C4-2B (cell line): ENCODE measurements around the gene SLC8B1.

Experiments used
- H3K27ac ChIP-seq: fragments of 450-650 bp; 2 replicates; pipeline ENCODE4 v1.5.1; 2017
- ZFX ChIP-seq: fragments of 450-650 bp; IDR thresholded peaks from 2 replicates; pipeline ENCODE4 v1.6.1; 2017
- TF ChIP-seq, protein P1 (sequence below): fragments of 450-650 bp; conservative IDR thresholded peaks from 2 replicates; pipeline ENCODE4 v1.5.1; 2017; ENCODE audit warnings: mild to moderate bottlenecking

The SLC8B1 gene

DNA sequence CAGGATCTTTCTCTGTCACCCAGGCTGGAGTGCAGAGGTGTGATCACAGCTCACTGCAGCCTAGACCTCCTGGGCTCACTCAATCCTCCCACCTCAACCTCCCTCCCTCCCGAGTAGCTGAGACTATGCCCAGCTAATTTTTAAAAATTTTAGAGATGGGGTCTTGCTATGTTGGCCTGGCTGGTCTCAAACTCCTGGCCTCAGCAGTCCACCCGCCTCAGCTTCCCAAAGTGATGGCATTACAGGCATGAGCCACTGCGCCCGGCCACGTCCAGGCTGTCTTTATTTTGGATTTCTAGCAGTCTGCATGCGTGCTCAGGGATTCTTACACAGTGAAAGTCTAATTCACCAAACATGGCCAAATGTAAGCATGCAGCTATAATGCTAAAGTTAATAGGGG is 17.8 kb downstream of the SLC8B1 start:
- TF ChIP-seq, protein P1, sequence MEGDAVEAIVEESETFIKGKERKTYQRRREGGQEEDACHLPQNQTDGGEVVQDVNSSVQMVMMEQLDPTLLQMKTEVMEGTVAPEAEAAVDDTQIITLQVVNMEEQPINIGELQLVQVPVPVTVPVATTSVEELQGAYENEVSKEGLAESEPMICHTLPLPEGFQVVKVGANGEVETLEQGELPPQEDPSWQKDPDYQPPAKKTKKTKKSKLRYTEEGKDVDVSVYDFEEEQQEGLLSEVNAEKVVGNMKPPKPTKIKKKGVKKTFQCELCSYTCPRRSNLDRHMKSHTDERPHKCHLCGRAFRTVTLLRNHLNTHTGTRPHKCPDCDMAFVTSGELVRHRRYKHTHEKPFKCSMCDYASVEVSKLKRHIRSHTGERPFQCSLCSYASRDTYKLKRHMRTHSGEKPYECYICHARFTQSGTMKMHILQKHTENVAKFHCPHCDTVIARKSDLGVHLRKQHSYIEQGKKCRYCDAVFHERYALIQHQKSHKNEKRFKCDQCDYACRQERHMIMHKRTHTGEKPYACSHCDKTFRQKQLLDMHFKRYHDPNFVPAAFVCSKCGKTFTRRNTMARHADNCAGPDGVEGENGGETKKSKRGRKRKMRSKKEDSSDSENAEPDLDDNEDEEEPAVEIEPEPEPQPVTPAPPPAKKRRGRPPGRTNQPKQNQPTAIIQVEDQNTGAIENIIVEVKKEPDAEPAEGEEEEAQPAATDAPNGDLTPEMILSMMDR: no peak
- TF ChIP-seq ZFX: no peak
- no peak overlapping the region for H3K27ac ChIP-seq

DNA sequence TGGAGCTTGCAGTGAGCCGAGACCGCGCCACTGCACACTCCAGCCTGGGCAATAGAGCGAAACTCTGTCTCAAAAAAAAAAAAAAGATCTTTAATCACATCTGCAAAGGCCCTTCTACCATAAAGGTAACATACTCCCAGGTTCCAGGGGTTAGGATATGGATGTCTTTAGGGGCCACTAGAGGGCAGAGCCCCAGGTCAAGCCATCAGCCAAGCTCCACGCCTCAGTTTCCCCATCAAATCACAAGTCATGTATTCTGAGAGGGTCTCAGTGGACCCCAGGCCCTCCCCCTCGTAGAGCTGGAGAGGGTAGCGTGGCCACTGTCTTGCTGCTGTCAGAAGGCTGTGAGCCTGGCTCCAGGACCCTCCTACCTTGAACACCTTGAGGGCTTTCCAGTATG is 18.8 kb downstream of the SLC8B1 start:
- H3K27ac ChIP-seq: no peak overlapping the region
- TF ChIP-seq ZFX: no peak
- TF ChIP-seq, protein P1: no peak; the same call in 1 of the 2 replicates

- TF ChIP-seq, protein P1: no peak
- TF ChIP-seq ZFX: no peak
- no peak overlapping the region for H3K27ac ChIP-seq
Measured at GRCh38 chr12:113315358-113315757, 19.6 kb downstream of the SLC8B1 start.

DNA sequence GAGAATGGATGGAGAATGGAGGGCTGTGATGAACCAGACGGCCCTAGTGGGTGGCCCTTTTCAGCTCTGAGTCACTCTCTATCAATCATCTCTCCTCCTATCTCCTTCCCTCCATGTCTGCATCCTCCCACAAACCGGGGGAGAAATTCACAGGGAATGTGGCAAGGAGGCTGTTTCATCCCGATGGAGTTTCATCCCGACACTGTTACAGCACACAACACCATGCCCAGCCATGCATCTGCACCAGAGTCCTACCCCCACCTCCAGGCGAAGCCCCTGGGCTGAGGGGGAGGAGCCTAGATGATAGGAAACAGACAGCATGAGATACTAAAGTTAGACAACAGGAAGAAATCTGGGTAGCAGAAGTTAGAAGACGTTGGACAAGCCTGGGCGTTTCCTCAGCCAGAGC is 20.8 kb downstream of the SLC8B1 start:
- TF ChIP-seq, protein P1: no peak
- TF ChIP-seq ZFX: no peak
- no peak overlapping the region for H3K27ac ChIP-seq

DNA sequence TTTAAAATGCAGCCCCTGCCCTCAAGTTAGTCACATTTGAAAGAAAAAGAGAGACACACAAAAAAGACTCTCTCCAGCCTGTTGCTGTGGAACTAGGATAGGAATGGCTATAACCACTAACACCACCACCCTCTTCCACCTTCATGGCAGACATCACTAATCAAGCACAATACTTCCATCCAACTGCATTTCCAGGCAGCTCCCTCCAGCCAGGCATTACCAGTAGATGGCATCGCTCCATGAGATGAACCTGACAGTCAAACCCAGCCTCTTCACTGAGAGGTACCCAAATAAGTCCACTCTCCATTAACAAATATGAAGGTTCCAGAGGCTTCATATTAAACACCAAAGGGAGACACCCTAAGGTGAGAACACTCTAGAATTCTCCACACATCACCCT is 24.4 kb downstream of the SLC8B1 start:
- TF ChIP-seq, protein P1: no peak
- no peak for TF ChIP-seq ZFX
- no peak overlapping the region for H3K27ac ChIP-seq

- no peak overlapping the region for H3K27ac ChIP-seq
- no peak for TF ChIP-seq ZFX
- TF ChIP-seq, protein P1: no peak
Measured at GRCh38 chr12:113306382-113306781, 28.5 kb downstream of the SLC8B1 start.

DNA sequence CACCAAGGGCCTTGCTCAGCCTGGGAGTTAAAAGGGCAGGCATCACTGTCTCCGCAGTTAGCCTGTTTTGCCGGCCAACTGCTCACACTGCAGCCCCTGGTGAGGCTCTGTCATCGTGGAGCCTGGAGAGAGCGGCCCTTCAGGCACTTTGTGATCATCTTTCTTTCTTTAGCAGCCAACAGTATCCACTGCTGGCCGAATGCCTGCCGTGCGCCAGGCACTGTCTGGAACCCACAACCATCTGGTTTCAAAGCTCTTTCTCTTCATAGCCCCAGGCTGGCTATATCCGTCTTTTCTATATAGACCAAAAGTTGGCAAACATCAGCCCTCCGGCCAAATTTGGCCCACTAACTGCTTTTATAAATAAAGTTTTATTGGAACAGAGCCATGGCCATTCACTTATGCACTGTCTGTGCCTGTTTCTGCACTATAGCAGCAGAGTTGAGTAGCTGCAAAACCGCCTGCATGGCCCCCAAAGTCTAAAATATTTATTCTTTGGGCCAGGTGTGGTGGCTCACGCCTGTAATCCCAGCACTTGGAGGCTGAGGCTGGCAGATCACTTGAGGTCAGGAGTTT is 29.5 kb downstream of the SLC8B1 start:
- no peak for TF ChIP-seq ZFX
- TF ChIP-seq, protein P1: no peak
- no peak overlapping the region for H3K27ac ChIP-seq
